Gastroesophageal sphincter (tissue), 3 donors: ENCODE measurements around the gene EWSR1.

Experiments
- CTCF ChIP-seq, 4 experiments: fragments of 200-600 bp in 2 of 4; fragments of 450-650 bp in 2 of 4; sonication (generic) in 1 of 4; IDR thresholded peaks; one replicate each; pipeline ENCODE4 v1.5.1; 2017 to 2019; ENCODE audit warnings: antibody characterized with exemption in 4 of 4, mild to moderate bottlenecking in 2 of 4, moderate library complexity in 2 of 4
- EP300 ChIP-seq: sonication (generic); formaldehyde crosslinking; IDR thresholded peaks from one replicate; pipeline ENCODE4 v1.6.1; 2017; ENCODE audit warnings: antibody characterized with exemption, mild to moderate bottlenecking
- POLR2A ChIP-seq, 2 donors: fragments of 450-650 bp; IDR thresholded peaks; one replicate each; pipeline ENCODE4 v1.6.1; 2017; ENCODE audit warnings: antibody characterized with exemption in 2 of 2, mild to moderate bottlenecking in 2 of 2, moderate library complexity in 1 of 2
- POLR2AphosphoS5 ChIP-seq: sonication (generic); formaldehyde crosslinking; IDR thresholded peaks from one replicate; pipeline ENCODE4 v1.6.1; 2017; ENCODE audit warnings: antibody characterized with exemption

DNA sequence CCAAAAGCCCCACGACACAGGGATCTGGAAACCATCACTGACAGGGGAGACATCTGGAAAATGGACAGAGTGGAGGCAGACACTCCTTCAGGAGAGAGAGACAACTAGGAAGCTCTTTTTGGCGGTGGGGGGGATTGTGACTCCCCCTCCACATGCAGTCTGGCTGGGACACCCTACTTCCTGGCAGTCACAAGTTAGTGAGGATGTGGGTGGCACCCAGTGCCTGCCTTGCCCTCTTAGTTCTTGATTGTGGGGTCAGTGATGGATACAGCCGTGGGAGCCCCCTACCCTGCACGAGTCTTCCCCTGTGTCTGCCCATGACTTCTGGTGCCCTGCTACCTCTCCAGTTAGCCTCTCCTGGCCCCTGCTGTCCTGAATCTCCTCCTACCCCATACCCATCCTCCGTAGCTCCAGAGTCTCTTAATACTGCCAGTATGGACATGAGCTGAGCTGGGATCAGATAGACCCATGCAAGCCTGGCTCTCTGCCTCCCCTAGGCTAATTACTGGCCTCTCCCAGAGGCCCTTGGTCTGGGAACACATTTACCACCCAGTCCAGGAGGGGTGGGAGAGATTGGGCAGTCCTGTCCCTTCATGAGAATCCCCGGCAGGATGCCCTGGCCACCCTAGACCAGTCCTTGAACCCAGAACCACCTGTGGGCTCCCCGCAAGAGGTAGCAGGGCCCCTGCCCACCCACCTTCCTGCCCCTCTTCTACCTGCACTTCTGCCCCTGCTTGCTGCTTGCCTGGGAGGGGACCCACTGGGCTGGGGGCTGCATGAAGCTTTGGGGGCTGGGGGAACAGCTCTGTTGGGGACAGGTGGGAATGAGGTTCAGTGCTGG, 23.1 kb upstream of the EWSR1 start:
- TF ChIP-seq EP300 (no peak), CTCF (IDR thresholded peaks at IDR 0.05) (no peak), POLR2A (IDR thresholded peaks at IDR 0.05) (no peak), POLR2AphosphoS5 (no peak)
